B cell (primary cell): ENCODE measurements around the gene HSD3B1. TPM values are rescaled to one million over a fixed set of nuclear protein-coding genes. Genes with fewer than 3 reads are reported as not detected.
"Not testable (repeated sequence)": the region's sequence is repeated elsewhere in the genome, so short reads cannot be mapped to it uniquely, and the experiment has no call there.

Experiments
- ATAC-seq: fragments of 200-7000 bp; cut with Tn5 transposase; one replicate; pipeline ENCODE4 v1.10.0; 2021; ENCODE audit warnings: low read depth, mild to moderate bottlenecking, moderate number of reproducible peaks, moderate library complexity
- CTCF ChIA-PET: fragments of 350-600 bp; sonication (Branson Sonifier 250); formaldehyde crosslinking; loops from one replicate; lab custom pipeline; 2021; ENCODE audit warnings: antibody characterized with exemption, inconsistent platforms; lab: Charles Lee
- POLR2A ChIA-PET: fragments of 350-600 bp; sonication (Branson Sonifier 250); formaldehyde crosslinking; loops from one replicate; lab custom pipeline; 2021; ENCODE audit warnings: antibody characterized with exemption; lab: Charles Lee
- DNase-seq: peaks from one replicate; pipeline ENCODE4 v3.0.0; 2013
- H2AFZ ChIP-seq: 2 replicates; pipeline ENCODE4 v1.6.1; 2012; ENCODE audit warnings: mild to moderate bottlenecking, low read depth, low read length; ENCODE audit not compliant: insufficient read depth, poor library complexity, severe bottlenecking
- H3K27ac ChIP-seq, 2 donors: 1 replicate in 1 of 2; 2 replicates in 1 of 2; pipeline ENCODE4 v1.5.1; 2012 to 2013; ENCODE audit warnings: low read length in 2 of 2, mild to moderate bottlenecking in 2 of 2, moderate library complexity in 1 of 2
- H3K27me3 ChIP-seq, 4 experiments: fragments of 200-600 bp in 1 of 4; sonication (generic) in 1 of 4; replicated peaks in 1 of 4; 1 replicate in 2 of 4; 2 replicates in 2 of 4; pipeline versions ENCODE4 v1.6.1 to v1.7.0; 2013 to 2016; ENCODE audit warnings: low read length in 3 of 4, mild to moderate bottlenecking in 2 of 4, mixed read lengths in 1 of 4, moderate library complexity in 1 of 4; ENCODE audit not compliant: insufficient read depth in 4 of 4, control insufficient read depth in 3 of 4; ENCODE audit errors: control extremely low read depth in 1 of 4
- H3K36me3 ChIP-seq, 2 experiments: replicated peaks in 1 of 2; 1 replicate in 1 of 2; 2 replicates in 1 of 2; pipeline versions ENCODE4 v1.6.1 to v1.7.1; 2013; ENCODE audit warnings: low read length in 1 of 2; ENCODE audit not compliant: insufficient read depth in 2 of 2, control insufficient read depth in 1 of 2; ENCODE audit errors: control extremely low read depth in 1 of 2, extremely low read depth in 1 of 2
- H3K4me1 ChIP-seq, 2 donors: fragments of 200-600 bp in 1 of 2; sonication (generic) in 1 of 2; 1 replicate in 1 of 2; 2 replicates in 1 of 2; pipeline versions ENCODE4 v1.5.1 to v1.6.1; 2013 to 2017; ENCODE audit warnings: low read length in 2 of 2; ENCODE audit not compliant: control insufficient read depth in 2 of 2, insufficient read depth in 2 of 2
- H3K4me2 ChIP-seq: replicated peaks from 2 replicates; pipeline ENCODE3; 2012; ENCODE audit warnings: mild to moderate bottlenecking, low read depth, low read length; ENCODE audit not compliant: poor library complexity, severe bottlenecking
- H3K4me3 ChIP-seq, 5 experiments: fragments of 200-600 bp in 1 of 5; sonication (generic) in 1 of 5; 1 replicate in 3 of 5; 2 replicates in 2 of 5; pipeline versions ENCODE4 v1.5.1 to v1.7.0; 2011 to 2016; ENCODE audit warnings: low read length in 4 of 5, mild to moderate bottlenecking in 4 of 5, low read depth in 2 of 5, control low read depth in 1 of 5, moderate library complexity in 1 of 5; ENCODE audit not compliant: insufficient read depth in 1 of 5; ENCODE audit errors: control extremely low read depth in 1 of 5, extremely low read depth in 1 of 5
- H3K79me2 ChIP-seq: fragments of 200-600 bp; sonication (generic); one replicate; pipeline ENCODE4 v1.6.0; 2016; ENCODE audit warnings: low read length; ENCODE audit not compliant: control insufficient read depth, insufficient read depth
- H3K9ac ChIP-seq: fragments of 200-600 bp; sonication (generic); 2 replicates; pipeline ENCODE4 v1.6.1; 2017; ENCODE audit warnings: mild to moderate bottlenecking, low read length, moderate library complexity
- H3K9me3 ChIP-seq, 3 donors: one replicate each; pipeline versions ENCODE4 v1.6.1 to v1.7.1; 2013; ENCODE audit warnings: low read length in 2 of 3; ENCODE audit not compliant: control insufficient read depth in 2 of 3, insufficient read depth in 1 of 3; ENCODE audit errors: control extremely low read depth in 1 of 3
- H4K20me1 ChIP-seq: 2 replicates; pipeline ENCODE4 v1.6.0; 2012; ENCODE audit warnings: mild to moderate bottlenecking, low read length; ENCODE audit not compliant: insufficient read depth, control insufficient read depth, poor library complexity, severe bottlenecking
- H3K27ac Mint-ChIP-seq: one replicate; pipeline ENCODE4 v1.8.0; 2021; ENCODE audit warnings: mixed read lengths
- H3K27me3 Mint-ChIP-seq: one replicate; pipeline ENCODE4 v1.8.0; 2021; ENCODE audit warnings: mixed read lengths
- H3K4me1 Mint-ChIP-seq: one replicate; pipeline ENCODE4 v1.8.0; 2021; ENCODE audit warnings: mixed read lengths
- H3K4me3 Mint-ChIP-seq: one replicate; pipeline ENCODE4 v1.8.0; 2021; ENCODE audit warnings: mixed read lengths
- H3K9me3 Mint-ChIP-seq: one replicate; pipeline ENCODE4 v1.8.0; 2022; ENCODE audit warnings: mixed read lengths; ENCODE audit not compliant: insufficient read depth
- CTCF ChIP-seq: fragments of 200-600 bp; IDR thresholded peaks from one replicate; pipeline ENCODE4 v1.8.0; 2022; ENCODE audit warnings: antibody characterized with exemption, mild to moderate bottlenecking
- EZH2 ChIP-seq: IDR thresholded peaks from 2 replicates; pipeline ENCODE4 v1.6.1; 2012; ENCODE audit warnings: borderline replicate concordance, low read depth, mild to moderate bottlenecking, moderate library complexity, low read length; ENCODE audit not compliant: insufficient read depth, poor library complexity, severe bottlenecking
- WGBS: methylation state at CpG from one replicate; pipeline ENCODE4 v1.1.5; 2013; ENCODE audit warnings: missing lambda C conversion rate; ENCODE audit not compliant: insufficient coverage; 5-methylcytosine and 5-hydroxymethylcytosine counted together
- intact Hi-C: fragments of 100-400 bp; cut with micrococcal nuclease; formaldehyde crosslinking; loops from one replicate; pipeline ENCODE4 v1.10.0; 2022
- polyA plus RNA-seq: library from polyadenylated mRNA; depleted of rRNA; stranded (reverse); fragments of >200 nt; gene quantifications from 2 replicates; pipeline ENCODE4 v1.2.3, GENCODE V29; 2012
- total RNA-seq, 2 donors: library from RNA; stranded (reverse); fragments of 120-200 nt in 1 of 2; gene quantifications; 1 replicate in 1 of 2; 2 replicates in 1 of 2; pipeline versions ENCODE4 v1.2.3 to v1.2.4, GENCODE V29; 2013 to 2022

Gene HSD3B1
- total and polyA plus RNA-seq, 2 donors (not counting 1 experiment from before 2014, with no cell fraction given), result not detected

GRCh38 chr1:119516680-119517079 lies 9.7 kb downstream of the HSD3B1 start:
- Mint-ChIP-seq H3K27me3 (peaks cover 9% of the 10 kb centered on the region), H3K4me1 (no peaks in the 10 kb centered on the region), H3K27ac (no peak overlapping the region), H3K4me3 (no peak overlapping the region), H3K9me3 (no peaks in the 10 kb centered on the region)
- Histone ChIP-seq H3K4me3 (no peak overlapping the region), H3K36me3 (no peaks in the 10 kb centered on the region), H3K27ac (no peak overlapping the region), H3K4me2 (no peak overlapping the region), H3K9me3 (no peaks in the 10 kb centered on the region), H3K4me1 (no peaks in the 10 kb centered on the region), H3K27me3 (no peaks in the 10 kb centered on the region), H3K9ac (no peak overlapping the region), H2AFZ (no peak overlapping the region), H3K79me2 (no peaks in the 10 kb centered on the region), H4K20me1 (no peaks in the 10 kb centered on the region)
- ATAC-seq (no peak), DNase-seq (no peak)
- intact Hi-C loops, result no loop called here
- ChIA-PET CTCF (no interaction called here), POLR2A (no interaction called here)
- 92% methylated on average over 3 of the region's 5 CpGs for WGBS
- TF ChIP-seq EZH2 (no peak), CTCF (no peak)

- H3K27me3 ChIP-seq, POLR2A ChIA-PET: not testable (repeated sequence)
Observed at GRCh38 chr1:119517667-119518066, 10.7 kb downstream of the HSD3B1 start.

More at GRCh38 chr1:119517667-119518066, 10.7 kb downstream of the HSD3B1 start:
- H3K9me3 ChIP-seq, H3K4me2 ChIP-seq, DNase-seq, H3K4me1 Mint-ChIP-seq, H3K4me3 ChIP-seq, intact Hi-C loops, H3K4me1 ChIP-seq, H3K27ac ChIP-seq, H2AFZ ChIP-seq, H3K79me2 ChIP-seq, H3K9me3 Mint-ChIP-seq, ATAC-seq, H3K9ac ChIP-seq, H3K4me3 Mint-ChIP-seq, H4K20me1 ChIP-seq, H3K27me3 Mint-ChIP-seq, CTCF ChIA-PET, H3K36me3 ChIP-seq, H3K27ac Mint-ChIP-seq: not testable (repeated sequence)
